ENCODE results near the gene PIP5K1C.

The PIP5K1C gene

DNA sequence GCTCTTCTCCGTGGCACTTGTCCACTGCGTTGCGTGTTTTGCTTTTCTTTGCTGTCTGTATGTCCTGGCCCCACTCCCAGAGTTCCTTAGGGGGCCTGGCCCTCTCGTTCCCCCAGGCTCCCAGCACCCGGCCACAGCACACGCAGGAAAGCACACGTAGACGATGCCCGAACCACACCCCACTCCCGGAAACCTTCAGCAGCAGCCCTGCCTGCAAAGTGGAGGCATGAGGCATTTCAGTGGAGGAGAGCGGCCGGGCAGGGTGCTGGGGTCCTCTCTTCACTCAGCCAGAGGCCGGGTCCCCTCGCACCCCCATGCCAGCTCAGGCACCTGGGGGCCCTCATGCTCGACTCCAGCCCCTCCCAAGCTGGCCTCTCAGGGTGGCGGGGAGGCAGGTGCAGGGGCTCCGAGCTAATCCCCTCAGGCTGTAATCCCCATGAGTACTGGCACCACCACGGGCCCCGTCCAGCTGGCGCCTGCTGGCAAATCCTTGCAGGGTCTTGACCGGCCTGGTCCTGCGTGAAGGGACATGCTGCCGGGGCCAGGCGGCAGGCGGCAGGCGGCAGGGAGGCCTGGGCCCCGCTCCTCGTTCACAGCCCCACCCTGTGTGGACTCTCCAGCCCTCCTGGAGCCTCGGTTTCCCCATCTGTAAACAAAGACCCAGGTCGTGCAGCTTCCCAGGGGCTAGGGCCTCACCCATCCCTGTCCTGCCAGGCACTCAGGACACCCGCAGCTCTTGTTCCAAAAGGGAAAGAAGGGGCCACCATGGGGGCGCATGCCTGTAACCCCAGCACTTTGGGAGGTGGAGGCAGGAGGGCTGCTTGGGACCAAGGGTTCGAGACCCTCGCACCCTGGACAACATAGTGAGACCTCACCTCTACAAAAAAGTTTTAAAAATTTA, 7.0 kb downstream of the PIP5K1C start:
- no peak for DNase-seq

- no peak for DNase-seq
Measured at GRCh38 chr19:3692141-3693024, 7.9 kb downstream of the PIP5K1C start.

DNA sequence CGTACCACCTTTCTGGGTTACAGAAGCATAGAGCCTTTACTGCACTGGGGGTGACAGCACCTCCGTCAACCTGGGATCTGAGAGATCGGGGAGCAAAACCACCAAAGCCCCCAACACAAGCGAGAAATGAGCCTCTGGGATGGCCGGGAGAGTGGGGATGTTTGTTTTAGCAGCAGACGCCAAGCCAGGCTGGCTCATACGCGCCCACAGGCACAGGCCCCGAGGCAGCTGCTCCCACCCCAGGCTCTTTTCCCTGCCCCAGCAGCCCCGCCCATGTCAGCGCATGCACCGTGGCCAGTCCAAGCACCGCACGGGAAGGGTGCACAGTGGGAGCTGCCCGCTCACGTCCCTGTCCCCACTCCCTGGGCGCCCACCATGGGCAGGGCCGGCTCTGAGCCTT, 8.5 kb downstream of the PIP5K1C start:
- no peak for DNase-seq

GRCh38 chr19:3691372-3691716, 8.9 kb downstream of the PIP5K1C start:
- DNase-seq, result no peak

GRCh38 chr19:3690551-3691371, 9.5 kb downstream of the PIP5K1C start:
- DNase-seq, result no peak

DNA sequence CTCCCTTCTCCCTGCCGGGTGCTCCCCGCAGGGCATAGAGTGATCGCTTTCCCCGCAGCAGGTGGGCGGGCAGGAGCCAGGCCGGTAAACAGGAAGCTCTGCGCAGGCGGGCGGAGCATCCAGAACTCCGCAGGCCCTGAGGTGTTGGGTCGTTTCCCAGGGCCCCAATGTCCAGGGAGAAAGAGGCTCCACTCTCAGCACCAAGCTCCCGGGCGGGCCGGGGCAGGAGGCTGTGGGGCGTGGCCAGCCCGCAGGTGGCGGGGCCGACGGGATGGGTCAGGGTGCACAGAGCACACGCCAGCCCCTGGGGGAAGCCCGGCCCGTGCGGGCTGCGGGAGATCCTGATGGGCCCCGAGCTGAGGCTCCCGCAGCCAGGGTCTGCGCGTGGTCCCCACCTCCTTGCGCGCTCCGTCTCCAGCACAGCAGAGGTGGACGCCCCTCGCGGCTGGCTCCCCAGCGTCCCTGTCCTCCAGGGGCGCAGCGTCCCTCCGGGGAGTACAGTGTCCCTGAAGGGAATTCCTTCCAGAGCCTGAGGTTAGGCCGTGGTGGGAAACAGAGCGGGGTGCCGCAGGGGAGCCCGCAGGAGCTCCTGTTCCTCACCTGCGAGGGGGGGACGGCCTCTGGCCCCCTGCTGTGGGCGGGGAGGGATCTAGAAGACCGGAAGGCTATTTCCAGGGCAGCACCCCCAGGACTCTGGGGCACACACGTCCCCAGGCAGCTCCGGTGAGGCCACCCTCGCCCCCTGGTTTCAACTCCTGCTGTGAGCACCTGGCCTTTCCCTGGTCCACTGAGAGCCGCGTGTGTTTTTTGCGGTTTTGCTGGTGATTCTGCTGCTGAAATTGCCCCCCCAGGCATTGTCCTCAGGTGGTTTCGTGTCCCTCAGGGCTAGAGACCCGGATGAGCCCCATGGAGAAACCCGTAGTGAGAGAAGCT, 12.2 kb downstream of the PIP5K1C start:
- peak; percentile 3 for DNase-seq

DNA sequence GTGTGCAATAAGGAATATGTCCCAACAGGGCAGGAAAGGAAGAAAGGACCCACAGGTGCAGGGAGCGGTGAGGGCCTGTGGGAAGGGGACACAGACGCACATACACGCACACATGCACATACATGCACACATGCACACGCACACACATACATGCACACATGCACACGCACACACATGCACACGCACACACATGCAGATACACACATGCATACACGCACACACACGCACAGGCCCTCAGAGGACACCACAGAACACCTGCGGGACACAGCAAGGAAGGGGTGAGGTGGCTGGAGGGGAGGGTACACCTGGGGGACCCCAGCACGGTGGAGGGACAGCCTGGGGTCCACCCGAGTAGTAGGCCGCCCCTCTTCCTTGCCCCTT, 12.9 kb downstream of the PIP5K1C start:
- no peak for DNase-seq

GRCh38 chr19:3684817-3685410, 15.4 kb downstream of the PIP5K1C start:
- no peak for DNase-seq

GRCh38 chr19:3684054-3684816, 16.0 kb downstream of the PIP5K1C start:
- DNase-seq, result peak; percentile 3

GRCh38 chr19:3683405-3684053, 16.7 kb downstream of the PIP5K1C start:
- DNase-seq, result no peak

GRCh38 chr19:3682741-3683404, 17.4 kb downstream of the PIP5K1C start:
- no peak for DNase-seq

DNA sequence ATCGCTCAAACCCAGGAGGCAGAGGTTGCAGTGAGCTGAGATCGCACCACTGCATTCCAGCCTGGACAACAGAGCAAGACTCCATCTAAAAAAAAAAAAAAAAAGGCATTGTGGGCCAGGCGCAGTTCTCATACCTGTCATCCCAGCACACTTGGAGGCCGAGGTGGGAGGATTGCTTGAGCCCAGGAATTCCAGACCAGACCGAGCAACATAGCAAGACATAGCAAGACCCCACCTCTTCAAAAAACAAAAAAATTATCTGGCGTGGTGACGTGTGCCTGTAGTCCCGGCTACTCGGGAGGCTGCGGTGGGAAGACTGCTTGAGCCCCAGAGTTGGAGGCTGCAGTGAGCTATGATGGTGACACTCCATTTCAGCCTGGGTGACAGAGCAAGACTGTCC, 18.0 kb downstream of the PIP5K1C start:
- no peak for DNase-seq

GRCh38 chr19:3680939-3681338, 19.3 kb downstream of the PIP5K1C start:
- DNase-seq, result no peak

DNA sequence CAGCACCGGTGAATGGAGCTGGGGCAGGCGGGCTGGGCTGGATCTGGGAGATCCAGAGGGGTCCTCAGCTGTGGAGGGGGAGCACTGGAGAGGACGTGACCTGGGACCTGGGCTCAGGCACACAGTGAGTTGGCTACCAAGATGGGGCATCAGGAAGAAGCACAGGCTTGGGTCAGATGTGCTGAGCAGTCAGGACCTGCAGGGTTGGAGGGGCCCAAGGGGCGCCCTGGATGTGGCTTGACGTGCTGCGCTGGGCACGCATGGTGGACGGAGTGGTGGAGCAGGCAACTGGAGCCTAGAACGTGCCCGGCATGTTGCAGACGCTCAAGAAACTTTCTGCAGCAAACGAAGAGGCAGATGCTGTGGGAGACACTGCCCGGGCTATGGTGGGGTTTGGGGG, 20.7 kb downstream of the PIP5K1C start:
- no peak for DNase-seq

GRCh38 chr19:3679138-3679537, 21.1 kb downstream of the PIP5K1C start:
- DNase-seq, result no peak

DNA sequence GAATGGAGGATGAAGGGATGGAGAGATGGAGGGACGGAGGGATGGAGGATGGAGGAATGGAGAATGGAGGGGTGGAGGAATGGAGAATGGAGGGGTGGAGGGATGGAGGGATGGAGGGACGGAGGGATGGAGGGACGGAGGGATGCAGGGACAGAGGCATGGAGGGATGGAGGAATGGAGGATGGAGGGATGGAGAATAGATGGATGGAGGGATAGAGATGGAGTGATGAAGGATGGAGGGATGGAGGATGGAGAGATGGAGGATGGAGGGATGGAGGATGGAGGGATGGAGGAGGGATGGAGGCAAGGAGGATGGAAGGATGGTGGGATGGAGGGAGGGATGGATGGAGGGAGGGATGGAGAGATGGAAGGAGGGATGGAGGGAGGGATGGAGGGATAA, 22.1 kb downstream of the PIP5K1C start:
- no peak for DNase-seq

- DNase-seq, result no peak
Measured at GRCh38 chr19:3674784-3675543, 25.3 kb downstream of the PIP5K1C start.

GRCh38 chr19:3673506-3674439, 26.5 kb downstream of the PIP5K1C start:
- DNase-seq, result no peak

Measured in NCI-H2081 treated with DMSO at 0.1 percent for 48 hours (cell line).